ENCODE results near the gene MYO18B. TPM values are rescaled to one million over a fixed set of nuclear protein-coding genes. Genes with fewer than 3 reads are reported as not detected.

MYO18B gene
- polyA plus RNA-seq, 3 donors = not detected

GRCh38 chr22:25747245-25747944 is 5.4 kb downstream of the MYO18B start:
- Histone ChIP-seq H3K4me1 (ENCODE audit: control insufficient read depth in 1 of 2, insufficient read depth in 2 of 2, low read length in 2 of 2) (peaks cover 0 to 3% of the 10 kb centered on the region in 2 donors), H3K79me2 (ENCODE audit: insufficient read depth, low read length) (no peaks in the 10 kb centered on the region), H4K20me1 (ENCODE audit: insufficient read depth, low read length) (no peaks in the 10 kb centered on the region), H3K36me3 (replicated peaks in 1 of 2; ENCODE audit: control insufficient read depth in 1 of 2, insufficient read depth in 2 of 2, low read length in 2 of 2) (no peaks in the 10 kb centered on the region), H3K4me2 (replicated peaks; ENCODE audit: extremely low read depth, low read length, poor library complexity, severe bottlenecking) (no peak overlapping the region), H3K27ac (ENCODE audit: low read depth in 1 of 2, low read length in 2 of 2) (no peak overlapping the region), H3K9ac (ENCODE audit: insufficient read depth, low read length, poor library complexity, severe bottlenecking) (no peak overlapping the region), H2AFZ (ENCODE audit: insufficient read depth, low read depth, low read length, poor library complexity, severe bottlenecking) (no peak overlapping the region), H3K27me3 (ENCODE audit: control insufficient read depth in 2 of 2, insufficient read depth in 2 of 2, low read length in 2 of 2) (no peaks in the 10 kb centered on the region), H3K4me3 (replicated peaks in 1 of 3; ENCODE audit: low read depth in 2 of 3, low read length in 3 of 3) (no peak overlapping the region), H3K9me3 (replicated peaks in 1 of 2; ENCODE audit: control insufficient read depth in 1 of 2, insufficient read depth in 1 of 2, low read length in 2 of 2) (no peaks in the 10 kb centered on the region)
- 92% methylated on average over 8 of the region's 8 CpGs for WGBS (ENCODE audit: insufficient coverage)
- Mint-ChIP-seq H3K9me3 (no peaks in the 10 kb centered on the region), H3K36me3 (no peaks in the 10 kb centered on the region), H3K27ac (no peak overlapping the region), H3K4me1 (peaks cover 10% of the 10 kb centered on the region), H3K27me3 (ENCODE audit: low read depth in 3 of 3) (peaks cover 5 to 13% (median 9%) of the 10 kb centered on the region in 3 donors), H3K4me3 (no peak overlapping the region)
- peak; percentile 5 to 56 (median 10) for DNase-seq
- no peak for TF ChIP-seq CTCF (IDR thresholded peaks at IDR 0.05)
- intact Hi-C loops (cut with micrococcal nuclease) = loop anchor here in 1 of 2 donors (10.0 kb wide), 1 partner anchor 57 kb away; no protein-coding TSS in a partner anchor

GRCh38 chr22:25748140-25748539 is 6.2 kb downstream of the MYO18B start:
- 70% methylated on average over 2 of the region's 5 CpGs for WGBS (ENCODE audit: insufficient coverage)
- H3K36me3 Mint-ChIP-seq = no peaks in the 10 kb centered on the region
- H3K27ac ChIP-seq (ENCODE audit: low read depth in 1 of 2, low read length in 2 of 2) = no peak overlapping the region
- no peak for TF ChIP-seq CTCF (IDR thresholded peaks at IDR 0.05)
- DNase-seq = peak in 2 of 3 donors; percentile 8 to 31
- peaks cover 10% of the 10 kb centered on the region for H3K4me1 Mint-ChIP-seq
- no peak overlapping the region for H3K4me2 ChIP-seq (replicated peaks; ENCODE audit: extremely low read depth, low read length, poor library complexity, severe bottlenecking)
- H3K27me3 Mint-ChIP-seq (ENCODE audit: low read depth in 3 of 3) = peaks cover 5 to 13% (median 9%) of the 10 kb centered on the region in 3 donors
- peaks cover 0 to 2% (median 0%) of the 10 kb centered on the region in 7 donors for H3K9me3 Mint-ChIP-seq
- no peaks in the 10 kb centered on the region for H4K20me1 ChIP-seq (ENCODE audit: insufficient read depth, low read length)
- peak overlapping the region in 1 of 7 donors; percentile 36 for H3K27ac Mint-ChIP-seq
- no peaks in the 10 kb centered on the region for H3K36me3 ChIP-seq (replicated peaks in 1 of 2; ENCODE audit: control insufficient read depth in 1 of 2, insufficient read depth in 2 of 2, low read length in 2 of 2)
- no peaks in the 10 kb centered on the region for H3K27me3 ChIP-seq (ENCODE audit: control insufficient read depth in 2 of 2, insufficient read depth in 2 of 2, low read length in 2 of 2)
- H3K9me3 ChIP-seq (replicated peaks in 1 of 2; ENCODE audit: control insufficient read depth in 1 of 2, insufficient read depth in 1 of 2, low read length in 2 of 2) = no peaks in the 10 kb centered on the region
- intact Hi-C loops (cut with micrococcal nuclease) = loop anchor here in 1 of 2 donors (10.0 kb wide), 1 partner anchor 57 kb away; no protein-coding TSS in a partner anchor
- H2AFZ ChIP-seq (ENCODE audit: insufficient read depth, low read depth, low read length, poor library complexity, severe bottlenecking) = no peak overlapping the region
- H3K9ac ChIP-seq (ENCODE audit: insufficient read depth, low read length, poor library complexity, severe bottlenecking) = no peak overlapping the region
- no peak overlapping the region for H3K4me3 ChIP-seq (replicated peaks in 1 of 3; ENCODE audit: low read depth in 2 of 3, low read length in 3 of 3)
- no peaks in the 10 kb centered on the region for H3K79me2 ChIP-seq (ENCODE audit: insufficient read depth, low read length)
- H3K4me1 ChIP-seq (ENCODE audit: control insufficient read depth in 1 of 2, insufficient read depth in 2 of 2, low read length in 2 of 2) = peaks cover 0 to 3% of the 10 kb centered on the region in 2 donors
- H3K4me3 Mint-ChIP-seq = no peak overlapping the region
